HEK293T (cell line): Measurements from ENCODE around the gene MEGF6.

Experiments used
- CTCF ChIA-PET: fragments of 350-600 bp; formaldehyde crosslinking; extraction: SDS; loops from one replicate; lab custom pipeline; 2021; ENCODE audit warnings: antibody characterized with exemption, inconsistent platforms; lab: Yijun Ruan, JAX
- POLR2A ChIA-PET: fragments of 350-600 bp; formaldehyde crosslinking; extraction: SDS; loops from one replicate; lab custom pipeline; 2020; ENCODE audit warnings: antibody characterized with exemption, inconsistent platforms; lab: Yijun Ruan, JAX
- DNase-seq: peaks from one replicate; pipeline ENCODE4 v3.0.0; 2012; ENCODE audit warnings: mixed read lengths; ENCODE audit errors: extremely low spot score
- ARNT ChIP-seq: fragments of 450-650 bp; IDR thresholded peaks from 2 replicates; pipeline ENCODE4 v1.6.1; 2017; ENCODE audit warnings: mild to moderate bottlenecking
- BHLHE40 ChIP-seq: fragments of 450-650 bp; IDR thresholded peaks from 2 replicates; pipeline ENCODE4 v1.6.1; 2016; ENCODE audit warnings: mild to moderate bottlenecking, moderate library complexity, borderline replicate concordance
- CTBP1 ChIP-seq: fragments of 450-650 bp; IDR thresholded peaks from 2 replicates; pipeline ENCODE4 v1.6.1; 2016; ENCODE audit warnings: borderline replicate concordance
- ELF4 ChIP-seq: fragments of 450-650 bp; IDR thresholded peaks from 2 replicates; pipeline ENCODE4 v1.6.1; 2017; ENCODE audit warnings: antibody characterized with exemption
- FOXA1 ChIP-seq: fragments of 450-650 bp; IDR thresholded peaks from 2 replicates; pipeline ENCODE4 v1.6.1; 2016; ENCODE audit warnings: mild to moderate bottlenecking
- FOXK2 ChIP-seq: fragments of 450-650 bp; IDR thresholded peaks from 2 replicates; pipeline ENCODE4 v1.6.1; 2016; ENCODE audit warnings: mild to moderate bottlenecking
- FOXM1 ChIP-seq: fragments of 450-650 bp; IDR thresholded peaks from 2 replicates; pipeline ENCODE4 v1.6.1; 2017; ENCODE audit warnings: mild to moderate bottlenecking, borderline replicate concordance
- HDGF ChIP-seq: fragments of 450-650 bp; IDR thresholded peaks from 2 replicates; pipeline ENCODE4 v1.6.1; 2017; ENCODE audit warnings: antibody characterized with exemption, borderline replicate concordance
- L3MBTL2 ChIP-seq: fragments of 450-650 bp; conservative IDR thresholded peaks from 2 replicates; pipeline ENCODE4 v1.6.1; 2016; ENCODE audit warnings: mild to moderate bottlenecking
- LEF1 ChIP-seq: fragments of 450-650 bp; IDR thresholded peaks from 2 replicates; pipeline ENCODE4 v1.6.1; 2017; ENCODE audit warnings: mild to moderate bottlenecking, borderline replicate concordance
- NFRKB ChIP-seq: fragments of 450-650 bp; IDR thresholded peaks from 2 replicates; pipeline ENCODE4 v1.6.1; 2016; ENCODE audit warnings: mild to moderate bottlenecking, moderate library complexity
- SP1 ChIP-seq: fragments of 450-650 bp; IDR thresholded peaks from 2 replicates; pipeline ENCODE4 v1.6.1; 2017
- SUZ12 ChIP-seq: fragments of 450-650 bp; IDR thresholded peaks from 2 replicates; pipeline ENCODE4 v1.6.1; 2016; ENCODE audit warnings: mild to moderate bottlenecking
- TARDBP ChIP-seq: fragments of 450-650 bp; IDR thresholded peaks from 2 replicates; pipeline ENCODE4 v1.6.1; 2016
- ZNF384 ChIP-seq: fragments of 450-650 bp; IDR thresholded peaks from 2 replicates; pipeline ENCODE4 v1.6.1; 2016
- TF ChIP-seq, protein P1 (sequence below): fragments of 450-650 bp; IDR thresholded peaks from 2 replicates; pipeline ENCODE4 v1.6.1; 2016

Gene MEGF6

DNA sequence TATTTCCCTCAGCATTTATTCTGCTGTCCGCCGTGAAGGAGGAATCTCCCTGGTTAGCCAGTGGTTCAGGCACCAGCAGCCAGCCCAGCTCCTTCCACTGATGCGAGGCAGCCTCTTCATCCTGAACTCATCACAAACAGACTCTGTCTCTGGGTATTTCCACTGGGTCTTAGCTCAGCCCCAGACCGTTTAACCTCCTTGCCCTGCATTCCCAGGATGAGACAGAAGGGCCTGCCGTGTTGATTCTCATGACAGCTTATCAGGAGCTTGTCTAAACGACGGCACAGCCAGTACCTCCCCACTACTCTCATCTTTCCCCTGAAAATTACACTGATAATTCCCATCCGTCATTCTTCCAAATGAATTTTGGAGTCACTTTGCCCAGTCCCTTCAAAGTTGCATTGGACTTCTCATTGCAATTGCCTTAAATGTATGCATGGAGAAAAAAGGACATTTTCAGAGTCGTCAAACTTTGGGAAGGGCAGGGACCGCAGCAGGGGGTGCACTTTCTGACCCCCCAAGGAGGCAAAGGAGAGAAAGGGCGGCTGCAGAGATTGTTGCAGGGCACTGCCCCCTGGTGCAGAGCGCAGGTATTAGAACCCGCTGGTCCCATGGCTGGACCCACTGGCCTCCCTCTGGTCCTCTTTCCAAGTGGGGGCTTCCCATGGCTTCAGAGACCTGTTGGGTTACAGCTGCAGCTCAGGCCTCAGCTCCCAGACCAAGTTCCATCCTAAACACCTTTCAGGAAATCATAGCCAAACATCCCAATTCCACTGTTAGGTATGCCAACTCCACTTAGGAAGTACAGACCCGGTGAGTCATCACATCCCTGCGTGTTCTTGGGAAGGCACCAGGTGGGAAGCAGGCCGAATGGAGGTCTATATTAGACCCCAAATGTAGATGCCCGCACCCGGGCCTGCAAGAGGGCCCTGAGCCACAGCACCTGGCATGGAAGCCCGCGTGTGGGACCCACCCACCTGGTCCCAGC is 3.7 kb upstream of the MEGF6 start:
- POLR2A ChIA-PET = interaction anchor here (0.7 kb wide), 1 partner anchor 8 kb away, joined by 3 read pairs; no protein-coding TSS in a partner anchor

DNA sequence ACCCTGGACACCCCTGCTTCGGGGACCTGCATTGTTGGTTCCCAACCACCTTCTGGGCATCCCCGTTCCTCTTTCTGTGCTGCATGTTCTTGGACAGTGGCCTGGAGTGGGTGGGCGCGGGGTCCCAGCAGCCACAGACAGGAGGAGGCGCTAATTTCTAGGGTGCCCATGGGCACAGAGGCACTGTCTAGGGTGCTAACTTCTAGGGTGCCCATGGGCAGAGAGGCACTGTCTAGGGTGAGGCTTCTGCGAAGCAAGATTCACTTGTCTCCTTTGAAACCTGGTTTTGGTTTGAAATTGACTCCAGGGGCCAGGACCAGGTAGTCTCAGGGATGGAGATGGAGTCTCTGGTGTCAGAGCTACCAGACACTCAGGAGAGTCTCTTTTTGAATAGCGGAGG is 815 bp upstream of the MEGF6 start:
- CTCF ChIA-PET = interaction anchor here (0.5 kb wide), 1 partner anchor 53 kb away, joined by 5 read pairs; no protein-coding TSS in a partner anchor
- POLR2A ChIA-PET = no interaction called here
- DNase-seq = no peak
- TF ChIP-seq SUZ12 = no peak
- TF ChIP-seq NFRKB = no peak
- TF ChIP-seq BHLHE40 = no peak
- TF ChIP-seq LEF1 = no peak
- no peak for TF ChIP-seq FOXM1
- no peak for TF ChIP-seq ARNT
- TF ChIP-seq L3MBTL2 = no peak
- no peak for TF ChIP-seq SP1
- TF ChIP-seq CTBP1 = no peak
- no peak for TF ChIP-seq ELF4
- TF ChIP-seq ZNF384 = no peak
- TF ChIP-seq FOXA1 = no peak

More for the DNA sequence above, 3.7 kb upstream of the MEGF6 start:
- DNase-seq = peak; percentile 43
- CTCF ChIA-PET = interaction anchor here (0.6 to 1.2 kb wide), 6 partner anchors 24 to 126 kb away, joined by 3 to 5 read pairs (median 3); no protein-coding TSS in a partner anchor
- no peak for TF ChIP-seq LEF1
- TF ChIP-seq L3MBTL2 = no peak
- no peak for TF ChIP-seq ZNF384
- no peak for TF ChIP-seq FOXM1
- no peak for TF ChIP-seq BHLHE40
- no peak for TF ChIP-seq CTBP1
- no peak for TF ChIP-seq ARNT

DNA sequence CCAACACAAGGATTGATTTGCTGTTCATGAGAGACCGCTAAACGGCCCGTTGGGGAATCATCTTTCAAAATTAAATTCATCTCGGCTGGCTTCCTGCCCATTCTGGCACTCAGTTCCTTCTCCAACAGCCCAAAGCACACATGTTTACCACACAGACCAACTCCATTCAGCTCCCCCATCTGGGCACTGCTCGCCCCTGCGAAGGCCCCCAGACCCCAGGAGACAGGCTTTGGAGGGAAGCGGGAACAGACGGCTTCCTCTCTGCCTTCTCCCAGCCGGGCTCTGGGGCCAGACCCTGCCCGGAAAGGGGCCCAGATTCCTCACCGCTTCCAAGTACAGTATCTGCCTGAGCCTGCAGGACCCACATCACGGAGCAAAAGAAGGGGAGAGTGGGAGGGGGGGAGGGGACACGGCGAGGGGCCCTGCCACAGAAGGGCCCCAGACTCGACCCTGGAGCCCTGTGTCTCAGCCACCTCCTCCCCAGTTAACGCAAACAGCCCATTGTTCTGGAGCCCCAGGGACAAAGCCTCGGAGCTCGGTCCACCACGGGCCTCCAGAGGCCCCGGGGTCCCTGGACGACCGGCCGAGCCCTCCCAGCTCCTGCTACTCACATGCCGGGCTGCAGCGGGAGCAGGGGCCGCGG is 660 bp downstream of the MEGF6 start:
- ChIA-PET CTCF (interaction anchor here (1.1 kb wide), 1 partner anchor 8 kb away, joined by 3 read pairs; no protein-coding TSS in a partner anchor), POLR2A (no interaction called here)
- no peak for DNase-seq
- TF ChIP-seq ELF4 (no peak), HDGF (no peak)

DNA sequence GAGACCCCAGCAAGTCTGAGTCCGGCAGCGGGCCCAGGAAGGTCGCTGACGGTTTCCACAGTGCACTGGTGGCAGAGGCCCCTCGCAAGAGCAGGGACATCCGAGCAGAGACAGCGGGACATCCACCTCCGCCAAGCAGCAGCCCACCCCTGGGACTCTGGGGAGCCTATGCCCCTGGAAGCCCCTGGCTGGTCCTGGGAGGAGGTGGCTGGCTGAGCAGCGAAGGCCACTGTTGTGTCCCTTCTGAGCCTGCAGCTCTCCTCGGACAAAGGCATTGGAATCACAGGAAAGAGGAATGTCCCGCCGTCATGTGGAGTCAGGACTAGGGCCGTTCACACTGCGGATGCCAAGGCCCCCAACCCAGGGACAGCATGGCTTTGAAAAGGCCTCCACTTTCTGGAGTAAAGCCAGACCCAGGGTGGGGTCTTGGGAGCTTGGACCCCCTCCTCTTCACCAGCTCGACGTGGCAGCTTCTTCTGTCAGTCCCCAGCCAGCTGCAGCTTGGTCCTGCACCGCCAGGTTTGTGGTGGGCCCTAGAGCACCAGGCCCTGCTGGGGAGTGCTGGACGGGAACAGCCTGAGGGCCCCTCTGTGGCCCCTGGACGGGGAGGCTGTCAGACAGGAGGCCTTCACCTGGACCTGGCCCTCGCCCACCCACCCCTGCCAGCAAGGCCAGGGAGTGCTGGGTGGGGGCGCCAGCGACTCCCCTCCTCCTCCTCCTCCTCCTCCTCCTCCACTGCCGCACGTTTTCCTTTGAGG is 1.4 kb downstream of the MEGF6 start:
- TF ChIP-seq SP1 = no peak
- TF ChIP-seq CTBP1 = no peak
- TF ChIP-seq BHLHE40 = no peak
- TF ChIP-seq FOXA1 = no peak
- no peak for TF ChIP-seq L3MBTL2
- no peak for TF ChIP-seq ARNT
- no peak for TF ChIP-seq ZNF384
- no peak for TF ChIP-seq TARDBP
- DNase-seq = no peak
- ChIA-PET POLR2A (no interaction called here), CTCF (interaction anchor here (1.1 kb wide), 1 partner anchor 9 kb away, joined by 3 read pairs; no protein-coding TSS in a partner anchor)

DNA sequence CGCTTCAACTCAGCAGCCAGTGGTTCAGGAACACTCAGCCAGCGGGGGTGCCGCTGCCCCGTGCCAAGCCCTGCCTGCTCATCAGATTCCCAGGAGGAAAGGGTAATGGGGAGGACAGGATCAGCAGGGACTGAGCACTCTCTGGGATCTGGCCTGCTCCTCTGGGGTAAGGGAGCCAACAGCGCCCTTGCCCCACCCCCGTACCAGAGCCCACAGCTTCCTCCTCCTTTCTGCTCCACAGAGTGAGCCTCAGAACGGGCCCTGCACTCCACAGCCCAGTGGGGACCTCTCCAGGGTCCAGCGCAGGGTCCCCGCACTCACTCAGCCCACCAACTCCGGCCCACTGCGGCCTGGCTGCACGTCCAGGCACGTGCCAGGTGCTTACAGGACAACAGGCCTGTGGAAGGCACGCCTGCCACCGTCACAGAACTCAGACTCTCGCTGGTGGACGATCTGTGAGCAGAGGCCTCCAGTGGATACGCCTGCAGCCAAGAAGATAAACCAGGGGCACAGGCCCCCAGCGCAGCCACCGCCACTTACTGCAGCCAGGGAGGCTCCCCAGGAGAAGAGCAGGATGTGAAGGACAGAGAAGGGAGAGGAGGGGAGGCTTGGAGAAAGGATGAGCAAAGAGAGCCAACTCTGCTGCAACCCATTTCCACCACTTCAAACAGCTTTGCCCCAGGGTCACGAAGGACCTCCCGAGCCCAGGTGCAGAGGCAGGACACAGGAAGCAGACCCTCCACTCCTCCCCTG is 2.1 kb downstream of the MEGF6 start:
- no peak for TF ChIP-seq L3MBTL2
- TF ChIP-seq HDGF = no peak
- no peak for TF ChIP-seq SUZ12
- TF ChIP-seq NFRKB = no peak
- no peak for TF ChIP-seq ARNT
- TF ChIP-seq, protein P1, sequence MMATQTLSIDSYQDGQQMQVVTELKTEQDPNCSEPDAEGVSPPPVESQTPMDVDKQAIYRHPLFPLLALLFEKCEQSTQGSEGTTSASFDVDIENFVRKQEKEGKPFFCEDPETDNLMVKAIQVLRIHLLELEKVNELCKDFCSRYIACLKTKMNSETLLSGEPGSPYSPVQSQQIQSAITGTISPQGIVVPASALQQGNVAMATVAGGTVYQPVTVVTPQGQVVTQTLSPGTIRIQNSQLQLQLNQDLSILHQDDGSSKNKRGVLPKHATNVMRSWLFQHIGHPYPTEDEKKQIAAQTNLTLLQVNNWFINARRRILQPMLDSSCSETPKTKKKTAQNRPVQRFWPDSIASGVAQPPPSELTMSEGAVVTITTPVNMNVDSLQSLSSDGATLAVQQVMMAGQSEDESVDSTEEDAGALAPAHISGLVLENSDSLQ = no peak
- no peak for TF ChIP-seq CTBP1
- no peak for TF ChIP-seq TARDBP
- TF ChIP-seq BHLHE40 = no peak
- no peak for TF ChIP-seq SP1
- TF ChIP-seq LEF1 = no peak
- TF ChIP-seq FOXM1 = no peak
- TF ChIP-seq ZNF384 = no peak
- TF ChIP-seq FOXA1 = no peak
- TF ChIP-seq ELF4 = no peak
- no peak for TF ChIP-seq FOXK2
- CTCF ChIA-PET = interaction anchor here (1.3 kb wide), 1 partner anchor 10 kb away, joined by 6 read pairs; no protein-coding TSS in a partner anchor
- POLR2A ChIA-PET = no interaction called here
- DNase-seq = no peak

DNA sequence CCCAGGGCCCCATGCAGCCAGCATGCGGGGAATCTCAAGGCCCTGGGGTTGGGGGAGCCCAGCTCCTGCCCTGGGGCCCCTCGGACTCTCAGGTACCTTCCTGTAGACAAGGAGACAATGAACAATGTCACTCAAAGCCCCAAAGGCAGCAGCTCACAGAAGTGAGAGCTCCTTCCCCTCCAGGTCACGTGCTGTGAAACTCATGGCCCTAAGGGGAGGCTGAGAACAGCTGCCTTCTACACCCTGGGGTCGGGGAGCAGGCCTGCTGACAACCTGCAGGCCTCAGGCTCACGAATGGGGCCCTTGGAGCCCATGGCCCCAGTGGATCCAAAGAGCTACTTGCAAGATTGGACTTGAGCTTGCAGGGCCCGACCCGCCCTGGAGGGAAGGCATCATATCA is 3.2 kb downstream of the MEGF6 start:
- ChIA-PET CTCF (interaction anchor here (1.3 kb wide), 1 partner anchor 11 kb away, joined by 6 read pairs; no protein-coding TSS in a partner anchor), POLR2A (no interaction called here)
- no peak for DNase-seq
- no peak for TF ChIP-seq FOXA1
